Muscle of back (tissue), 11 donors: Measurements from ENCODE around the gene CEP57L1. TPM values are rescaled to one million over a fixed set of nuclear protein-coding genes. Genes with fewer than 3 reads are reported as not detected.
"Not testable (repeated sequence)": the region's sequence is repeated elsewhere in the genome, so short reads cannot be mapped to it uniquely, and the experiment has no call there.

Source experiments
- DNase-seq, 3 donors: peaks; one replicate each; pipeline versions ENCODE4 v3.0.0 to v3.0.0-alpha.2; 2013
- polyA plus RNA-seq, 10 donors: library from polyadenylated mRNA; unstranded; fragments of 120-200 nt; gene quantifications; one replicate each; pipeline ENCODE4 v1.2.1, GENCODE V29; 2013; ENCODE audit not compliant: insufficient read length in 10 of 10

Gene CEP57L1
- polyA plus RNA-seq, 10 donors, result 15.1 to 25.2 (median 19.7) TPM

DNA sequence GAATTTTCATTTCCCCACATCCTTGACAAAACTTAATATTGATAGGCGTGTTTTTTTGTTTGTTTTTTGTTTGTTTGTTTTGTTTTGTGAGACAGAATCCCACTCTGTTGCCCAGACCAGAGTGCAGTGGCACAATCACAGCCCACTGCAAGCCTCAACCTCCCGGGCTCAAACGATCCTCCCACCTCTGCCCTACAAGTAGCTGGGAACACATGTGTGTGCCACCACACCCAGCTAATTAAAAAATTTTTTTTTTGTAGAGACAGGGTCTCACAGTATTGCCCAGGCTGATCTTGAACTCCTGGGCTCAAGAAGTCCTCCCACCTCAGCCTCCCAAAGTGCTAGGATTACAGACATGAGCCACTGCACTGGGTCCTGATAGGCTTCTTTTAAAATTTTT lies 9.2 kb downstream of the CEP57L1 start:
- no peak for DNase-seq

DNA sequence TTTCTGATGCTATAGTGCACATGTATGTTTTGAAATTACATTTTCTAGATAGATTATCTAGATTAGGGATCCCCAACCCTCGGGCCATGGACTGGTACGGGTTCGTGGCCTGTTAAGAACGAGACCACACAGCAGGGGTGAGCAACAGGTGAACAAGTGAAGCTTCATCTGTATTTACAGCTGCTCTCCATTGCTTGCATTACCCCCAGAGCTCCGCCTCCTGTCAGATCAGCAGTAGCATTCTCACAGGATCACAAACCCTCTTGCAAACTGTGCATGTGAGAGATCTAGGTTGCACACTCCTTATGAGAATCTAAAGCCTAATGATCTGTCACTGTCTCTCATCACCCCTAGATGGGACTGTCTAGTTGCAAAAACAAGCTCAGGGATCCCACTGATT lies 10.4 kb downstream of the CEP57L1 start:
- no peak for DNase-seq

DNA sequence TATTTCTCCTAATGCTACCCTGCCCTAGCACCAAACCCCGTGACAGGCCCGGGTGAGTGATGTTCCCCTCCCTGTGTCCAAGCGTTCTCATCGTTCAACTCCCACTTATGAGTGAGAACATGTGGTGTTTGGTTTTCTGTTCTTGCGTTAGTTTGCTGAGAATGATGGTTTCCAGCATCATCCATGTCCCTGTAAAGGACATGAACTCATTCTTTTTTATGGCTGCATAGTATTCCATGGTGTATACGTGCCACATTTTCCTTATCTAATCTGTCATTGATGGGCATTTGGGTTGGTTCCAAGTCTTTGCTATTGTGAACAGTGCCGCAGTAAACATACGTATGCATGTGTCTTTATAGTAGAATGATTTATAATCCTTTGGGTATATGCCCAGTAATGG lies 14.4 kb downstream of the CEP57L1 start:
- not testable (repeated sequence) for DNase-seq

DNA sequence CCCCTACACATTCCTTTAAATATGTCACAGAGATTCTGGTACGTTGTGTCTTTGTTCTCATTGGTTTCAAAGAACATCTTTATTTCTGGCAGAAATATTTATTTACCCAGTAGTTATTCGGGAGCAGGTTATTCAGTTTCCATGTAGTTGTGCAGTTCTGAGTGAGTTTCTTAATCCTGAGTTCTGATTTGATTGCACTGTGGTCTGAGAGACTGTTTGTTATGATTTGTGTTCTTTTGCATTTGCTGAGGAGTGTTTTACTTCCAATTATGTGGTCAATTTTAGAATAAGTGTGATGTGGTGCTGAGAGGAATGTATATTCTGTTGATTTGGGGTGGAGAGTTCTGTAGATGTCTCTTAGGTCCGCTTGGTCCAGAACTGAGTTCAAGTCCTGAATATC lies 17.4 kb downstream of the CEP57L1 start:
- not testable (repeated sequence) for DNase-seq

DNA sequence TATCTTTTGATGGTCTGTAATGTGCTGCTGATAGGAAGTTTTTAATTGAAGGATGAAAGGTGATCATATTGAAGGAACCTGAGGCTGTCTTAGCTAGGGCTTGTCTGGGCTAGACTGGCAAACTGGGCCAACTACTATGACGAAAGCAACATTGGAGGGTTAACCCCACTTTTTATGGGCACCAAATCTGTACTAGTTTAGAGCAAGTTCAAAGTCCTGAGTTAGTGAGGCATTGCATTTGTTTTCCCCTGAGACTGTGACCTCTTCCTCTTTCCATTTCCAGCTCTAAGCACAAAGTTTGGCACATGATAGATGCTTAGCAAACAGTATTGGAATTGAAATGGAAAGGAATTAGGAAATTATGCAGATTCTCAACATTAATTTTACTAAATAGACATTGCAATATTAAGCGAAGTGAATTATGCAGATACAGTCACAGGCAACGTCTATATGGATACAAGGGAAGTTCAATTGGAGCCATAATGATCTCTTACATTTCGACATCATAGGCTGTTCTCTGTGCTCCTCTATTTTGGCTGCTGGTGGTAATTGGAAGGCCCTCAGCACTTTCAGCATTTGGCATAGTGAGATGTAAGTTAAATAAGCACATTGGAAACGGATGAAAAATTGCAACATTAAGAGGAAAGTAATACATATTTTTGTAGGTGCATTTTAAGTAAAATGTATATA lies 22.2 kb downstream of the CEP57L1 start:
- peak in 1 of 3 donors; percentile 30 for DNase-seq

DNA sequence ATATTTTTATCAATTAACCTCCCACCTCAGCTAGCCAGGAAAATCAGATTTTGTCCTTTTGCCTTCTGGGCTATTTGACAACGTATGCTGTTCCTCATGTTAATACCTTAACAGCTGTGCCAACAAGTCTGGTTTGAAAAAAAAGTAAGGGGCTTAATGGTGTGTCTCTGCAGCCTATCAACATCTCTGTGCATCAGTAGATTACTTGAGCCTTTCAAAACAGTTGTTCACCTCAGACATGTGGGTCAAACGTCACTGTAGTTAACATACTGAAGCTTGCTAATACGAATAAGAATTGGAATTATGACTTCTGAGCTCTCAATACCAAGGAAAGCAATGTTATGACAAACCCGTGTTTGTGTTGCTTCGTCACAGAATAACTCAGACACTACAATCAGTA lies 23.0 kb downstream of the CEP57L1 start:
- no peak for DNase-seq

DNA sequence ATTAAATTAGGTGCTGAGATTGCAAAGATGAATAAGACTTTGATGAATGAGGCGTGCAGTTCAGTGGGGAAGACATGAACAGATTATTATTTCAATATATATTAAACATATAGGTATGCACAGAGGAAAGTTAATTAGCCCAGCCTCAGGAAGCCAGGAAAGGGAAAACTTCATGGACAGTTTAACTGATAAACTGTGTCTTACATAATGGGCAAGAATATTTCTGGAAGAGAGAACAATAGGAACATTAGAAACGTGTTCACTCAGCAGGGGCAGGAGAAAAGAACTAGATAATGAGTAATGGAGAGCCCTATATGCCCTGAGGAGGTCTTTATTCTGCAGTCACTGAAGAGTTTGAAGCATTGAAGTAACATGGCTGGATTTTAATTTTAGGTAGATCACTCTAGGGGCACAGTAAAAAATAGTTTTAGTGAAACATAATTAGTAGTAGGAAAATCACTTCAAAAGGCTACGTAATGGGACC lies 23.6 kb downstream of the CEP57L1 start:
- DNase-seq, result no peak

DNA sequence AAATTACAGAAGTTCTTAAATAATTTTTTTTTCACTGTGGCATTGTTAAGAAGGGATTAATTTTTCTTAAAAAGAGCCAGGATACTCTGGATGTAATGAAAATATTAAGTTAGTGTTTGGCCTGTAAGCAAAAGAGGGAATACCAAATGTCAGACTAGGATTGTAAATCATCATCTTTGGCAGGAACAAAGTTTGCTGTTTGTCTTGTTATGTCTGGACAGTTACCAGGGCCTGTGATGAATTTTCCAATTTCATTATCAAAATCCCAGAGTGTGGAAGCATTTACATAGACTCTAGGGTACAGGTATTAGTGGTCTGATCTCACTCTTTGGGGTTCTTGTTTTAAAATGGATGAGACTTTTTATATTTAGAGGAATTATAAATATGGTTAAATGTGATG lies 26.1 kb downstream of the CEP57L1 start:
- peak in 2 of 3 donors; percentile 29 to 39 for DNase-seq

DNA sequence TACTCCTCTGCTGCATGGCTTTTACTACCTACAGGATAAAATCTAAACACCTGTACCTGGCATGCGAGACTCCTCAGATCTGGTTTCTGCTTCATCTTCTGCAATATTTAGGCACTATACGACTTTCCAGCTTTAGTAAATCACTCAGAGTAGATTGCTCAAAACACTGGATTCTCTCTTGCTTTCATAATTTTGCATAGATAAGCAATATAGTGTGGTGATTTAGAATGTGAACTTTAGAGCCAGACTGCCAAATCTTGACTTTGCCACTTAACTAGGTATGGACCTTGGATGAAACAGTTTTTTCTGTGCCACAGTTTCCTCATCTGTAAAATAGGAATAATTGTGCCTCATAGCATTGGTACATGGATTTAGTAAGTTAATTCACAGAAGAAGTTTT lies 28.9 kb downstream of the CEP57L1 start:
- no peak for DNase-seq

DNA sequence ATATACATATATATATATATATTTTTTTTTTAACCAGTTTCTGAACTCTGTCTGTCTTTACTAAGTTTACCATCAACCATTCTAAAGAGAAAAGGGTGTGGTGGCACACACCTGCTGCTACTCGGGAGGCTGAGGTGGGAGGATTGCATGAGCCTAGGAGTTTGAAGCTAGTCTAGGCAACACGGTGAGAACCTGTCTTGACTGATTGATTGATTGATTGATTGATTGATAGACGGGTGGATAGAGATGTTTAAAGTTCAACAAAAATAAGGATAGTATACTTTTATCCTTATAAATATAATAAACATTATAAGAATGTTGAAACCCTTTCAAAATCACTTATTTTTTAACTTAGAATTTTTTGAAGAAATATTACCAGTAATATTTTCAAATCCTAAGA lies 30.2 kb downstream of the CEP57L1 start:
- DNase-seq, result no peak

DNA sequence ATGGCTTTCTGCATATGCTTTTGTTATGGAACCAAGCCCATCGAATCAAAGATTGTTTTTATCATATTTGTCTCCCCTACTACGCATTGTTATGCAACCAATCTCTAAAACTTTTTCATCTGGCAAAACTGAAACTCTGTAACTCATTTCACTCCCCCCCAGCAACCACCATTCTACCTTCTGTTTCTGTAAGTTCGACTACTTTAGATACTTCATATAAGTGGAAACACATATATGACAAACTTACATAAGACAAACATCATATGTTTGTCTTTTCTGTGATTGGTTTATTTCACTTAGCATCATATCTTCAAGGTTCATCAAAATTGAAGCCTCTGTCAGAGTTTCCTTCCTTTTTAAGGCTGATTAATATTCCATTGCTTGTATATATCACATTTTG lies 34.8 kb downstream of the CEP57L1 start:
- no peak for DNase-seq

DNA sequence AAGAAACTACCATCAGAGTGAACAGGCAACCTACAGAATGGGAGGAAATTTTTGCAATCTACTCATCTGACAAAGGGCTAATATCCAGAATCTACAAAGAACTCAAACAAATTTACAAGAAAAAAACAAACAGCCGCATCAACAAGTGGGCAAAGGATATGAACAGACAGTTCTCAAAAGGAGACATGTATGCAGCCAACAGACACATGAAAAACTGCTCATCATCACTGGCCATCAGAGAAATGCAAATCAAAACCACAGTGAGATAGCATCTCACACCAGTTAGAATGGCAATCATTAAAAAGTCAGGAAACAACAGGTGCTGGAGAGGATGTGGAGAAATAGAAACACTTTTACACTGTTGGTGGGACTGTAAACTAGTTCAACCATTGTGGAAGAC lies 40.3 kb downstream of the CEP57L1 start:
- not testable (repeated sequence) for DNase-seq

DNA sequence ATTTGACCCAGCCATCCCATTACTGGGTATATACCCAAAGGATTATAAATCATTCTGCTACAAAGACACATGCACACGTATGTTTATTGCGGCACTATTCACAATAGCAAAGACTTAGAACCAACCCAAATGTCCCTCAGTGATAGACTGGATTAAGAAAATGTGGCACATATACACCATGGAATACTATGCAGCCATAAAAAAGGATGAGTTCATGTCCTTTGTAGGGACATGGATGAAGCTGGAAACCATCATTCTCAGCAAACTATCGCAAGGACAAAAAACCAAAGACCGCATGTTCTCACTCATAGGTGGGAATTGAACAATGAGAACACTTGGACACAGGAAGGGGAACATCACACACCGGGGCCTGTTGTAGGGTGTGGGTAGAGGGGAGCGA lies 40.7 kb downstream of the CEP57L1 start:
- DNase-seq, result not testable (repeated sequence)

DNA sequence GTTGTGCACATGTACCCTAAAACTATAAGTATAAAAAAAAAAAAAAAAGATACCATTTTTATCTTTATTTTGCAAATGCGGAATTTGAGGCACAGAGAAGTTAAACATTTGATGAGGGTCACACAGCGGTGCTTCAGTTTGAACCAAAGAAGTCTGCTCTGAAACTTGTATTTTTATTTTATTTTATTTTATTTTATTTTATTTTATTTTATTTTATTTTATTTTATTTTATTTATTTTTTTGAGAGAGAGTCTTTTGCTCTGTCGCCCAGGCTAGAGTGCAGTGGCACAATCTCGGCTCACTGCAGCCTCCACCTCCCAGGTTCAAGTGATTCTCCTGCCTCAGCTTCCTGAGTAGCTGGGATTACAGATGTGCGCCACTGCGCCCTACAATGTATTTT lies 41.2 kb downstream of the CEP57L1 start:
- DNase-seq, result not testable (repeated sequence)

DNA sequence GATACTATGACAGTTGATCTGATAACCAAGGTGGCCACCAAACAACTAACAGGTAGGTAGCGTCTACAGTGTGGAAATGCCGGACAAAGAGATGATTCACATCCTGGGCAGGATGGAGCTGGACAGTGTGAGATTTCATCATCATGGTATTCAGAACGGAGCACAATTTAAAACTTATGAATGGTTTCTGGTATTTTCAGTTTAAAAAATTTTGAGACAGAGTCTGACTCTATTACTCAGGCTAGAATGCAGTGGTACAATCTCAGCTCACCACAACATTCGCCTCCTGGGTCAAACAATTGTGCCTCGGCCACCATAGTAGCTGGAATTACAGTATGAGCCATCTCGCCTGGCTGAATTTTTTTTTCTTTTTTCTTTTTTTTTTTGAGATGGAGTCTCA lies 43.8 kb downstream of the CEP57L1 start:
- no peak for DNase-seq

DNA sequence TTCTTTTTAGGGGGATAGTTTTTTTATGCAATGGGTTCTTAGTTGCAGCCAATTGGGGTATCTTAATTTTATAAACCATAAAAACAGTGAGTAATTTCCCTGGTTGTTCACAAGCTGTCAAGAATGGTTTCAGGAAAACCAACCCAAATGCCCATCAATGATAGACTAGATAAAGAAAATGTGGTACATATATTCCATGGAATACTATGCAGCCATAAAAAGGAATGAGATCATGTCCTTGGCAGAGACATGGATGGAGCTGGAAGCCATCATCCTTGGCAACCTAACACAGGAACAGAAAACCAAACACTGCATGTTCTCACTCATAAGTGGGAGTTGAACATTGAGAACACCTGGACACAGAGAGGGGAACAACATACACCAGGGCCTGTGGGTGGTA lies 46.8 kb downstream of the CEP57L1 start:
- not testable (repeated sequence) for DNase-seq

DNA sequence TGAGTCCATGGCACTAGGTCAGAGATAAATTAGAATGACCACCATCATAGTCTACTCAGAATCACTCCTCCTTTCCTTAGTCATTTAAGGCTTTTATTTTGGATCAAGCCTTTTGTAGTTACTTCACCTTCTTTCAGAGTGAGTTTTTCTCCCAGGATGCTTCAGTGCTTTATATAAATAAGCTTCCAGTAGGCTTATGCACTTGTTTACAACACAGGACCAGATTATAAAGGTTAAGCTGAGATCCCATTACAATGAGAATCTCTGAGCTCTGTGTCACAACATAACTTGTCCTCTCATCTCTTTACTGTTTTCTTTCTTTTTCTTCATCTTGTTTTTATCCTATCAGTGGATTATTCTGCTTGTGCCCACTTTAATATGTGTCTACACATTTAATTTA lies 47.9 kb downstream of the CEP57L1 start:
- DNase-seq, result no peak

DNA sequence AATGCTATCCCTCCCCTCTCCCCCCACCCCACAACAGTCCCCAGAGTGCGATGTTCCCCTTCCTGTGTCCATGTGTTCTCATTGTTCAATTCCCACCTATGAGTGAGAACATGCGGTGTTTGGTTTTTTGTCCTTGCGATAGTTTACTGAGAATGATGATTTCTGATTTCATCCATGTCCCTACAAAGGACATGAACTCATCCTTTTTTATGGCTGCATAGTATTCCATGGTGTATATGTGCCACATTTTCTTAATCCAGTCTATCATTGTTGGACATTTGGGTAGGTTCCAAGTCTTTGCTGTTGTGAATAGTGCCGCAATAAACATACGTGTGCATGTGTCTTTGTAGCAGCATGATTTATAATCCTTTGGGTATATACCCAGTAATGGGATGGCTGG lies 52.9 kb downstream of the CEP57L1 start:
- DNase-seq, result not testable (repeated sequence)

DNA sequence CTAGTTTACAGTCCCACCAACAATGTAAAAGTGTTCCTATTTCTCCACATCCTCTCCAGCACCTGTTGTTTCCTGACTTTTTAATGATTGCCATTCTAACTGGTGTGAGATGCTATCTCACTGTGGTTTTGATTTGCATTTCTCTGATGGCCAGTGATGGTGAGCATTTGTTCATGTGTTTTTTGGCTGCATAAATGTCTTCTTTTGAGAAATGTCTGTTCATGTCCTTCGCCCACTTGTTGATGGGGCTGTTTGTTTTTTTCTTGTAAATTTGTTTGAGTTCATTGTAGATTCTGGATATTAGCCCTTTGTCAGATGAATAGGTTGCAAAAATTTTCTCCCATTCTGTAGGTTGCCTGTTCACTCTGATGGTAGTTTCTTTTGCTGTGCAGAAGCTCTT lies 53.4 kb downstream of the CEP57L1 start:
- DNase-seq, result not testable (repeated sequence)

DNA sequence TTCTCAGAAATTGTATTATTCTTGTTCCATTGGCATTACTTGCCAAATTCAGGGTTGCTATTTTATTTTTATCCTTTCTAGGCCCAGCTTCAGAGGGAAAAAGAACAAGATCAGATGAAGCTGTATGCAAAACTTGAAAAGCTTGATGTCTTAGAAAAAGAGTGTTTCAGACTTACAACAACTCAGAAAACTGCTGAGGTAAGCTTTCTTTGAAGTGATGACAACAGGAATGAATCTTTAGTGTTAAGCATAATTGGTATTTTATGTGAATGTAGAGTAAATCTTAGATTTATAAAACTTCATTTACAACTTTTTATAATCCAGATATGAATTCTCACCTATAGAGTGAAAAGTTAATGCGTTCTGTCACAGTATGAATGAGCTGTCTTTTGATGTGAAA lies 58.4 kb downstream of the CEP57L1 start:
- DNase-seq, result no peak

DNA sequence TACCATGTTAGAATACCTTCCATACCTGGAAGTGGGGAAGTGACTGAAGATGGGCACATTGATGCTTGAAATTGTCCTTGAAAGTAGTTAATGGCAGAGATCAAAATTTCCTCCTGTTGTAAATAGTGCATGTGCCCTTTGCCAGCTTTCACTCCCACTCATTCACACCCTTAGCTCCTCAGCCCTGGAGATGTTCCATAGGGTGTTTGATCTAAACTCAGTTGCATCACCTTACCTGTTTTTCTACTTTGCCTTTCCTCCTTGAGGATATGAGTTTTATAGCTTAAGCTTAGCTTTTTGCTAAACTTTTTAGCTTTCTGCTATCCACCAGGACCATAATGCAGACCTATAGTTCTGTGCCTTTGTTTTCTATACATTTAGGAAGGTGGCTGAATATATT lies 69.0 kb downstream of the CEP57L1 start:
- DNase-seq, result no peak

DNA sequence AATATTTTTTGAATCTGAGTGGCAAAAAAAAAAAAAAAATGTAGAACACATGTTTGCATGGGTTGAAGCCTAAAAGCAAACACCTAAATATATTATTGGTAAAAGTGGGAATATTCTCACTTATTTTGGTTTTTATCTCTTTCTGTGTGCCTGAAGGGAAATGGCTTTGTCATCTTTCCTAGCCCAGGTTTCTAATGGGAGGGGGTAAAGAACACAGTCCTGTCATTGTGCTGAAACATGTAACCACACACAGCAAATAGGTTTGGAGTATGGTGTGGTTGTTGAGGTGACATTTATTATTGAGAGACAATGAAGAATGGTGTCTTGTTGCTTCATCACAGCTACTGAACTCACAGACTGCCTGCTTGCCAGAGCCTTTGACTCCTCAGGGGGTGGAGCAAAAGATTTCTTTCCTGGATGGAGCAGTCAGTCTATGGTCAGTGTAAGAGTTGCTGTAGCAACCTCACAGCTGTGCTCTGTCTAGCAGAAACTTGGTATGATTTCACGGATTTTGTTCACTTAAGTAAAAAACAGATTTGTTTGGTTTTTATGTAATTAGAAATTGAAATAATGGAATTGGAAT lies 70.2 kb downstream of the CEP57L1 start:
- peak; percentile 53 to 86 (median 81) for DNase-seq

DNA sequence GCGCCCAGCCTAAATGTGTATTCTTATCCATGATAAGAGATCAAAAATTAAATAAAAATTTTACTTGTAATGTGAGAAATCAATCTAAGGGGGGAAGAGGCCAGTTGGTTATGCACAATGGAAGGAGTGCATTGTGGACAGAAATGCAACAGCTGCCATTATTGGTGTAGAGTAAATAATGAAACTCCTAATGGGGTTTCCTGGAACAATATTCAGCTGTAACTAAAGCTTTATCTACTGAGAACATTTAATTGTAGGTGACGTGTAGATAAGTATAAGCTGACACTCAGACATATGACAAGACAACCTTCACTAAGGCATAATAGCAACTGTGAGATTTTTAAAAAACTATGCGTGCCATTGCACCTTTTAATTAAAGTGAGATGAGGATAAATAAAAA lies 71.4 kb downstream of the CEP57L1 start:
- DNase-seq, result no peak

DNA sequence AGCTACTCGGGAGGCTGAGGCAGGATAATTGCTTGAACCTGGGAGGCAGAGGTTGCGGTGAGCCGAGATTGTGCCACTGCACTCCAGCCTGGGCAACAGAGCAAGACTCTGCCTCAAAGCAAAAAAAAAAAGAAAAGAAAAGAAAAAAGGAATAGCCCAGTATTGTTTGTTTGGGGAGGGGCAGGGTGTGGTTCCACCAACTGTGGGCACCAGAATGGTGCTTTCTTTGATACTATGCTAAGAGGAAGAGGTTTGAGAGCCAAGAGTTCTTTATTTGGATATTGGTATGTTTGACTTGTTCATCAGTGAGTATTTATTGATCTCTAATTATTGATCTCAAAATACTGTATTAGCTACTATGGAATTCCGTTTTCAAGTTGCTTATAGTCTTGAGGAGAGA lies 72.3 kb downstream of the CEP57L1 start:
- DNase-seq, result no peak
